Trophoblast cell (in vitro differentiated cells and primary cell): Measurements from ENCODE around the gene CREB5.

Experiments
- DNase-seq, 2 donors: peaks; one replicate each; pipeline ENCODE4 v3.0.0-alpha.2; 2016
- H2AFZ ChIP-seq: 2 replicates; pipeline ENCODE4 v1.6.1; 2013; ENCODE audit warnings: low read length, moderate library complexity, mild to moderate bottlenecking; ENCODE audit not compliant: insufficient read depth, poor library complexity
- H2AK5ac ChIP-seq: 2 replicates; pipeline ENCODE4 v1.6.1; 2013; ENCODE audit warnings: mild to moderate bottlenecking, low read length
- H2BK120ac ChIP-seq: 2 replicates; pipeline ENCODE4 v1.6.1; 2013; ENCODE audit warnings: low read length, mild to moderate bottlenecking, moderate library complexity; ENCODE audit not compliant: insufficient read depth, poor library complexity
- H2BK12ac ChIP-seq: 2 replicates; pipeline ENCODE4 v1.6.1; 2013; ENCODE audit warnings: mild to moderate bottlenecking, low read length, moderate library complexity
- H2BK5ac ChIP-seq: 2 replicates; pipeline ENCODE4 v1.6.1; 2013; ENCODE audit warnings: low read length, low read depth, moderate library complexity, mild to moderate bottlenecking; ENCODE audit not compliant: poor library complexity
- H3K14ac ChIP-seq: 2 replicates; pipeline ENCODE4 v1.6.1; 2013; ENCODE audit warnings: mild to moderate bottlenecking, low read length
- H3K18ac ChIP-seq: 2 replicates; pipeline ENCODE4 v1.6.1; 2013; ENCODE audit warnings: mild to moderate bottlenecking, low read length
- H3K23ac ChIP-seq: 2 replicates; pipeline ENCODE4 v1.6.1; 2013; ENCODE audit warnings: low read length
- H3K27ac ChIP-seq: 2 replicates; pipeline ENCODE4 v1.5.1; 2013; ENCODE audit warnings: low read depth, mild to moderate bottlenecking, inconsistent platforms, low read length, moderate library complexity
- H3K27me3 ChIP-seq: 2 replicates; pipeline ENCODE4 v1.6.1; 2013; ENCODE audit warnings: inconsistent platforms, mild to moderate bottlenecking, low read length, moderate library complexity; ENCODE audit not compliant: insufficient read depth
- H3K36me3 ChIP-seq, 2 experiments: 1 replicate in 1 of 2; 2 replicates in 1 of 2; pipeline ENCODE4 v1.6.1; 2013; ENCODE audit warnings: low read length in 2 of 2, mild to moderate bottlenecking in 2 of 2, moderate library complexity in 1 of 2; ENCODE audit not compliant: insufficient read depth in 2 of 2, control insufficient read depth in 1 of 2
- H3K4ac ChIP-seq: 2 replicates; pipeline ENCODE4 v1.6.1; 2013; ENCODE audit warnings: low read depth, mild to moderate bottlenecking, low read length, moderate library complexity
- H3K4me1 ChIP-seq, 2 experiments: 1 replicate in 1 of 2; 2 replicates in 1 of 2; pipeline ENCODE4 v1.6.1; 2013; ENCODE audit warnings: low read length in 2 of 2, mild to moderate bottlenecking in 2 of 2, moderate library complexity in 1 of 2; ENCODE audit not compliant: insufficient read depth in 2 of 2, control insufficient read depth in 1 of 2
- H3K4me2 ChIP-seq: 2 replicates; pipeline ENCODE4 v1.6.1; 2013; ENCODE audit warnings: inconsistent platforms, mild to moderate bottlenecking, low read length, moderate library complexity
- H3K4me3 ChIP-seq: 2 replicates; pipeline ENCODE4 v1.5.1; 2013; ENCODE audit warnings: mild to moderate bottlenecking, low read depth, low read length, inconsistent platforms
- H3K79me1 ChIP-seq: one replicate; pipeline ENCODE4 v1.6.1; 2013; ENCODE audit warnings: low read length
- H3K79me2 ChIP-seq: 2 replicates; pipeline ENCODE4 v1.6.1; 2013; ENCODE audit warnings: low read length, mild to moderate bottlenecking; ENCODE audit not compliant: control insufficient read depth, insufficient read depth, poor library complexity
- H3K9ac ChIP-seq: 2 replicates; pipeline ENCODE4 v1.6.1; 2013; ENCODE audit warnings: mild to moderate bottlenecking, low read length
- H3K9me3 ChIP-seq: 2 replicates; pipeline ENCODE4 v1.6.1; 2013; ENCODE audit warnings: low read depth, mild to moderate bottlenecking, control low read depth, inconsistent platforms, low read length; ENCODE audit not compliant: insufficient read depth
- H4K12ac ChIP-seq: 2 replicates; pipeline ENCODE4 v1.6.1; 2013; ENCODE audit warnings: low read depth, mild to moderate bottlenecking, low read length, moderate library complexity
- H4K8ac ChIP-seq: 2 replicates; pipeline ENCODE4 v1.6.1; 2013; ENCODE audit warnings: low read depth, mild to moderate bottlenecking, low read length, moderate library complexity
- H4K91ac ChIP-seq: one replicate; pipeline ENCODE4 v1.6.1; 2013; ENCODE audit warnings: low read depth, mild to moderate bottlenecking, low read length, moderate library complexity
- WGBS: extraction: QIAGEN DNeasy Blood & Tissue Kit; methylation state at CpG from one replicate; pipeline ENCODE4 v1.1.7; 2013; ENCODE audit warnings: missing lambda C conversion rate; ENCODE audit not compliant: insufficient read length, insufficient coverage; ENCODE audit errors: extremely low coverage; 5-methylcytosine and 5-hydroxymethylcytosine counted together

Gene CREB5

DNA sequence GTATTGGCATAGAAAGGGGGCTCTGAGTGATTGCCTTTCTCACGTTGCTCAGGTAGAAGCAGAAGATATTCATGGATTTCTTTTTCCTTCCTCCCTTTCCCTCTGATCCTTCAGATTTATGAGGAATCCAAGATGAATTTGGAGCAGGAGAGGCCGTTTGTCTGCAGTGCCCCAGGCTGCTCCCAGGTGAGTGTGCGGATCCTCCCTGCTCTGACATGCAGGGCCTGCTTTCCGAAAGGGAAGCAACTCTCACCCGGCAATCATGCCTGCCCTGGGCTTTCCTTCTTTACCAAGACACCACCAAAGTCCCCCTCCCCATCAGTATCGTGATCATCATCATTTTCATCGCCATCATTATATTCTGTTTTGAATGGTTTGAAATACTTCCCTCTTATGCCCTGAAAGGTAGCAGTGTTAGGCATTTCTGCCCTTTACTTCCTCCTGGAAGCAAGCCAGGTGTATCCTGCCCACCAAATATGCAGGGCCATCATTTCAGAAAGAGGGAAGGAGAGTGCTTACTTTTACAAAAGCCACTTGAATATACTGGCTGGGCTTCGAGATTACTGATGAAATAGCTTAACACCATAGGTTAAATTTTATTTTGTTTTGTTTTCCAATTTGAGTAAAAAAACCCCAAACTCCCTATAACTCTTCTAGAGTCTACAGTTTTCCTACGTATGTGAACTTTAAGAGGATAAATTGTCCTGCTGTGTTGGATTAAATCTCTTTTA lies 75.9 kb downstream of the CREB5 start:
- no peak for DNase-seq
- Histone ChIP-seq H4K12ac (no peak overlapping the region), H2AFZ (no peak overlapping the region), H3K4me2 (no peak overlapping the region), H3K27ac (no peak overlapping the region), H3K14ac (no peak overlapping the region), H3K27me3 (no peaks in the 10 kb centered on the region), H2BK120ac (no peak overlapping the region), H4K91ac (no peak overlapping the region), H3K9me3 (no peaks in the 10 kb centered on the region), H3K4me3 (no peak overlapping the region), H3K4ac (no peak overlapping the region), H2BK5ac (no peak overlapping the region), H2AK5ac (no peak overlapping the region), H3K79me1 (no peaks in the 10 kb centered on the region), H3K36me3 (no peaks in the 10 kb centered on the region), H3K9ac (no peak overlapping the region), H3K4me1 (no peaks in the 10 kb centered on the region), H2BK12ac (no peak overlapping the region), H3K23ac (no peak overlapping the region), H3K18ac (no peak overlapping the region), H3K79me2 (no peaks in the 10 kb centered on the region), H4K8ac (no peak overlapping the region)
- no CpG with 5 or more reads among the region's 9 CpGs for WGBS

- H3K18ac ChIP-seq: no peak overlapping the region
- H4K91ac ChIP-seq: no peak overlapping the region
- H3K27me3 ChIP-seq: no peaks in the 10 kb centered on the region
- H2BK12ac ChIP-seq: no peak overlapping the region
- H2AFZ ChIP-seq: no peak overlapping the region
- H3K14ac ChIP-seq: no peak overlapping the region
- H2BK5ac ChIP-seq: no peak overlapping the region
- H3K9ac ChIP-seq: no peak overlapping the region
- no peak overlapping the region for H2AK5ac ChIP-seq
- H3K27ac ChIP-seq: no peak overlapping the region
- no peak overlapping the region for H4K12ac ChIP-seq
- no peak overlapping the region for H3K4me3 ChIP-seq
- no CpG with 5 or more reads among the region's 11 CpGs for WGBS
- H3K23ac ChIP-seq: no peak overlapping the region
- H3K79me1 ChIP-seq: no peaks in the 10 kb centered on the region
- no peaks in the 10 kb centered on the region for H3K36me3 ChIP-seq
- no peak overlapping the region for H3K4me2 ChIP-seq
- no peak overlapping the region for H4K8ac ChIP-seq
- no peaks in the 10 kb centered on the region for H3K4me1 ChIP-seq
- H3K9me3 ChIP-seq: no peaks in the 10 kb centered on the region
- DNase-seq: no peak
- H3K79me2 ChIP-seq: no peaks in the 10 kb centered on the region
- H3K4ac ChIP-seq: no peak overlapping the region
- H2BK120ac ChIP-seq: no peak overlapping the region
Observed at GRCh38 chr7:28490831-28491230, 78.5 kb downstream of the CREB5 start.

DNA sequence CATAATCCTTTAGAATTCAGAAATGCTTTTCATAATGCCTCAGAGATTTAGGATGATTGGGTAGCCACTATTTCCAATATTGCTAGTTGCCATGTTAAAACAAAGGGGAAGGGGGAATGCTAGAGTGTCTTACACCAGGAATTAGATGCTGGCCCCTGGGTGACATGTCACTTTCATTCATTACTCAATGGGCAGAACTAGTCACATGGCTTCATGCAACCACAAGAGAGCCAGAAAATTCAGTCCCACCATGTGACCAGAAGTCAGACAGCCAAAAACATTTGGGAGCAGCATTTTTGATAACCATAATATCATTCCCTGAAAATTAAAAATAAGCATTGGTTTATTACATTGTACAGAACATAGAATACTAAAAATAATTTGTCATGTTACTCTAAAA lies 81.2 kb downstream of the CREB5 start:
- Histone ChIP-seq H3K18ac (no peak overlapping the region), H4K8ac (no peak overlapping the region), H2BK12ac (no peak overlapping the region), H2BK120ac (no peak overlapping the region), H3K27me3 (no peaks in the 10 kb centered on the region), H2AK5ac (no peak overlapping the region), H3K9me3 (no peaks in the 10 kb centered on the region), H3K4me3 (no peak overlapping the region), H3K4me1 (no peaks in the 10 kb centered on the region), H4K12ac (no peak overlapping the region), H3K14ac (no peak overlapping the region), H3K79me2 (no peaks in the 10 kb centered on the region), H3K79me1 (no peaks in the 10 kb centered on the region), H3K23ac (no peak overlapping the region), H3K4me2 (no peak overlapping the region), H2BK5ac (no peak overlapping the region), H3K27ac (no peak overlapping the region), H3K4ac (no peak overlapping the region), H4K91ac (no peak overlapping the region), H2AFZ (no peak overlapping the region), H3K36me3 (no peaks in the 10 kb centered on the region), H3K9ac (no peak overlapping the region)
- DNase-seq: no peak

DNA sequence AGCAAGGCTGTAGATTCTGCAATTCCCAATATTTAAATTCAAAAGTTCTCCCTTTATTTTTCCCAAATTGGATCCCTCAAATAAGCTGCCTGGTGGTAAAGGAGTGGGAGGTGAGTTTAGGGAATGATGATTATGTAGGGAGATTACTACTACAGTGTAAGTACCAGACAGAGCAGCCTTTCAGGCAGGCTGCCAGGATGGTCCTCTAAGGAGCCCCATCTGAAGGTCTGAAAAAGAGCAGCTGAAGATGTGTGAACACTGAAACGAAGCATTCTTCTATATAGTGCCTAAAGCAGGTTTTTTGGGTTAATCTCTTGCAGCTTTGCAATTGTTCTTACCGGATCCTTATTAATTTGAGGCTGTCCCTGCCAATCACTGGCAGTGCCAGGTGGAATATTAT lies 84.7 kb downstream of the CREB5 start:
- no peak overlapping the region for H3K14ac ChIP-seq
- no peak overlapping the region for H3K4ac ChIP-seq
- H2BK5ac ChIP-seq: no peak overlapping the region
- no peaks in the 10 kb centered on the region for H3K9me3 ChIP-seq
- no peak overlapping the region for H3K27ac ChIP-seq
- no peak overlapping the region for H2BK12ac ChIP-seq
- H3K4me2 ChIP-seq: no peak overlapping the region
- no peaks in the 10 kb centered on the region for H3K79me1 ChIP-seq
- H2AFZ ChIP-seq: no peak overlapping the region
- no peaks in the 10 kb centered on the region for H3K4me1 ChIP-seq
- H3K79me2 ChIP-seq: no peaks in the 10 kb centered on the region
- H2AK5ac ChIP-seq: no peak overlapping the region
- no peaks in the 10 kb centered on the region for H3K36me3 ChIP-seq
- WGBS: no CpG with 5 or more reads among the region's 2 CpGs
- H4K91ac ChIP-seq: no peak overlapping the region
- H2BK120ac ChIP-seq: no peak overlapping the region
- H4K12ac ChIP-seq: no peak overlapping the region
- no peak for DNase-seq
- no peaks in the 10 kb centered on the region for H3K27me3 ChIP-seq
- H3K9ac ChIP-seq: no peak overlapping the region
- no peak overlapping the region for H4K8ac ChIP-seq
- no peak overlapping the region for H3K23ac ChIP-seq
- no peak overlapping the region for H3K4me3 ChIP-seq
- H3K18ac ChIP-seq: no peak overlapping the region
